Raji (cell line): ENCODE data around the gene MGRN1.

Experiments
- POLR2A ChIP-seq: IDR thresholded peaks from 2 replicates; pipeline ENCODE4 v1.6.1; 2011; ENCODE audit warnings: low read depth, low read length, control low read depth; ENCODE audit not compliant: insufficient read depth

MGRN1 gene

GRCh38 chr16:4612474-4612931, 12.1 kb upstream of the MGRN1 start:
- TF ChIP-seq POLR2A, result no peak

GRCh38 chr16:4612977-4613635, 11.5 kb upstream of the MGRN1 start:
- TF ChIP-seq POLR2A, result no peak

GRCh38 chr16:4613636-4614570, 10.7 kb upstream of the MGRN1 start:
- TF ChIP-seq POLR2A, result peak; percentile 33; the same call in 1 of the 2 replicates

GRCh38 chr16:4614571-4615383, 9.8 kb upstream of the MGRN1 start, which contains the start of gene UBALD1:
Gene UBALD1 (minus strand): TSS chr16:4614888. CDS start chr16:4614797, 91 bp downstream.
- peak; percentile 82 for TF ChIP-seq POLR2A

GRCh38 chr16:4615384-4616046, 9.1 kb upstream of the MGRN1 start:
- no peak; the same call in 1 of the 2 replicates for TF ChIP-seq POLR2A

- peak; percentile 69 for TF ChIP-seq POLR2A
Measured at GRCh38 chr16:4616047-4616811, 8.4 kb upstream of the MGRN1 start.

- TF ChIP-seq POLR2A, result no peak
Measured at GRCh38 chr16:4617880-4618279, 6.7 kb upstream of the MGRN1 start.

- no peak for TF ChIP-seq POLR2A
Measured at GRCh38 chr16:4618645-4619418, 5.8 kb upstream of the MGRN1 start.

GRCh38 chr16:4623593-4623992, 1.0 kb upstream of the MGRN1 start:
- TF ChIP-seq POLR2A, result no peak

GRCh38 chr16:4624827-4625559, 367 bp downstream of the MGRN1 start:
- TF ChIP-seq POLR2A, result peak; percentile 74; the same call in 1 of the 2 replicates

- TF ChIP-seq POLR2A, result no peak
Measured at GRCh38 chr16:4625560-4626159, 1.0 kb downstream of the MGRN1 start.

- TF ChIP-seq POLR2A, result no peak
Measured at GRCh38 chr16:4626396-4626795, 1.8 kb downstream of the MGRN1 start.
